Dendritic cell treated with granulocyte-macrophage colony-stimulating factor and Interleukin-4, amounts not matched to agents 40 ng/mL and 50 ng/mL, for 4 days (primary cell): ENCODE measurements around the gene RANBP1.

Experiments
- H3K27ac Mint-ChIP-seq: one replicate; pipeline ENCODE4 v1.8.0; 2022; ENCODE audit warnings: mild to moderate bottlenecking, mixed read lengths
- H3K27me3 Mint-ChIP-seq: one replicate; pipeline ENCODE4 v1.8.0; 2022; ENCODE audit warnings: mild to moderate bottlenecking, mixed read lengths
- H3K36me3 Mint-ChIP-seq: one replicate; pipeline ENCODE4 v1.8.0; 2022; ENCODE audit warnings: low read depth, mixed read lengths
- H3K4me1 Mint-ChIP-seq: one replicate; pipeline ENCODE4 v1.8.0; 2022; ENCODE audit warnings: low read depth, mixed read lengths
- H3K4me3 Mint-ChIP-seq: one replicate; pipeline ENCODE4 v1.8.0; 2022; ENCODE audit warnings: mild to moderate bottlenecking, moderate library complexity, mixed read lengths
- H3K9me3 Mint-ChIP-seq: one replicate; pipeline ENCODE4 v1.8.0; 2022; ENCODE audit warnings: mixed read lengths
- intact Hi-C: fragments of 100-400 bp; cut with micrococcal nuclease; formaldehyde crosslinking; loops from one replicate; pipeline ENCODE4 v1.15.0; 2022

RANBP1 gene

GRCh38 chr22:20149257-20150250 is 33.6 kb downstream of the RANBP1 start:
- Mint-ChIP-seq H3K36me3 (peaks cover 14% of the 10 kb centered on the region), H3K4me1 (no peaks in the 10 kb centered on the region), H3K27me3 (peaks cover 9% of the 10 kb centered on the region), H3K4me3 (no peak overlapping the region), H3K27ac (no peak overlapping the region), H3K9me3 (no peaks in the 10 kb centered on the region)
- intact Hi-C loops, result no loop called here

GRCh38 chr22:20150381-20151275 is 34.7 kb downstream of the RANBP1 start, which contains the start of gene CCDC188:
CCDC188 (minus strand) TSS chr22:20151055; CDS start chr22:20150986, 69 bp downstream.
- Mint-ChIP-seq H3K4me3 (no peak within 1 kb of the TSS), H3K27me3 (peaks cover 11% of the 10 kb centered on the region), H3K36me3 (peaks cover 4% of the 10 kb centered on the region), H3K9me3 (no peaks in the 10 kb centered on the region), H3K4me1 (no peaks in the 10 kb centered on the region), H3K27ac (no peak within 1 kb of the TSS)
- intact Hi-C loops, result no loop called here

- Mint-ChIP-seq H3K27me3 (peaks cover 11% of the 10 kb centered on the region), H3K4me1 (no peaks in the 10 kb centered on the region), H3K4me3 (no peak overlapping the region), H3K36me3 (no peaks in the 10 kb centered on the region), H3K9me3 (no peaks in the 10 kb centered on the region), H3K27ac (no peak overlapping the region)
- intact Hi-C loops, result no loop called here
Measured at GRCh38 chr22:20151276-20151588, 35.3 kb downstream of the RANBP1 start.

GRCh38 chr22:20152464-20152890 is 36.6 kb downstream of the RANBP1 start:
- Mint-ChIP-seq H3K9me3 (no peaks in the 10 kb centered on the region), H3K27me3 (peaks cover 18% of the 10 kb centered on the region), H3K4me3 (no peak overlapping the region), H3K36me3 (no peaks in the 10 kb centered on the region), H3K27ac (no peak overlapping the region), H3K4me1 (no peaks in the 10 kb centered on the region)
- intact Hi-C loops, result no loop called here

- no peaks in the 10 kb centered on the region for H3K36me3 Mint-ChIP-seq
- no peaks in the 10 kb centered on the region for H3K9me3 Mint-ChIP-seq
- H3K4me1 Mint-ChIP-seq, result no peaks in the 10 kb centered on the region
- no peak overlapping the region for H3K27ac Mint-ChIP-seq
- no peak overlapping the region for H3K4me3 Mint-ChIP-seq
- intact Hi-C loops, result no loop called here
- peaks cover 27% of the 10 kb centered on the region for H3K27me3 Mint-ChIP-seq
Measured at GRCh38 chr22:20153945-20154344, 38.0 kb downstream of the RANBP1 start.

- Mint-ChIP-seq H3K9me3 (no peaks in the 10 kb centered on the region), H3K4me3 (no peak overlapping the region), H3K27me3 (peaks cover 34% of the 10 kb centered on the region), H3K4me1 (no peaks in the 10 kb centered on the region), H3K27ac (no peak overlapping the region), H3K36me3 (no peaks in the 10 kb centered on the region)
- intact Hi-C loops, result no loop called here
Measured at GRCh38 chr22:20154602-20155187, 38.8 kb downstream of the RANBP1 start.

GRCh38 chr22:20155330-20156041 is 39.6 kb downstream of the RANBP1 start:
- Mint-ChIP-seq H3K36me3 (no peaks in the 10 kb centered on the region), H3K9me3 (no peaks in the 10 kb centered on the region)
- intact Hi-C loops, result no loop called here

GRCh38 chr22:20156042-20156389 is 40.1 kb downstream of the RANBP1 start:
- Mint-ChIP-seq H3K9me3 (no peaks in the 10 kb centered on the region), H3K27ac (no peak overlapping the region), H3K36me3 (no peaks in the 10 kb centered on the region), H3K27me3 (peaks cover 39% of the 10 kb centered on the region), H3K4me3 (no peak overlapping the region), H3K4me1 (no peaks in the 10 kb centered on the region)
- intact Hi-C loops, result no loop called here

More at GRCh38 chr22:20155330-20156041, 39.6 kb downstream of the RANBP1 start:
- Mint-ChIP-seq H3K4me3 (no peak overlapping the region), H3K27ac (no peak overlapping the region), H3K27me3 (peaks cover 38% of the 10 kb centered on the region), H3K4me1 (no peaks in the 10 kb centered on the region)

GRCh38 chr22:20156611-20157429 is 40.9 kb downstream of the RANBP1 start:
- H3K4me1 Mint-ChIP-seq, result no peaks in the 10 kb centered on the region

GRCh38 chr22:20157430-20158183 is 41.7 kb downstream of the RANBP1 start:
- intact Hi-C loops, result no loop called here
- H3K27ac Mint-ChIP-seq, result no peak overlapping the region
- H3K27me3 Mint-ChIP-seq, result peaks cover 40% of the 10 kb centered on the region
- no peak overlapping the region for H3K4me3 Mint-ChIP-seq
- H3K4me1 Mint-ChIP-seq, result no peaks in the 10 kb centered on the region
- no peaks in the 10 kb centered on the region for H3K36me3 Mint-ChIP-seq
- H3K9me3 Mint-ChIP-seq, result no peaks in the 10 kb centered on the region

More at GRCh38 chr22:20156611-20157429, 40.9 kb downstream of the RANBP1 start:
- H3K27ac Mint-ChIP-seq, result no peak overlapping the region
- peaks cover 42% of the 10 kb centered on the region for H3K27me3 Mint-ChIP-seq
- intact Hi-C loops, result no loop called here
- H3K9me3 Mint-ChIP-seq, result no peaks in the 10 kb centered on the region
- H3K4me3 Mint-ChIP-seq, result no peak overlapping the region
- no peaks in the 10 kb centered on the region for H3K36me3 Mint-ChIP-seq

- H3K36me3 Mint-ChIP-seq, result no peaks in the 10 kb centered on the region
- no peak overlapping the region for H3K4me3 Mint-ChIP-seq
- no peaks in the 10 kb centered on the region for H3K9me3 Mint-ChIP-seq
- H3K4me1 Mint-ChIP-seq, result no peaks in the 10 kb centered on the region
- no peak overlapping the region for H3K27ac Mint-ChIP-seq
- intact Hi-C loops, result no loop called here
- H3K27me3 Mint-ChIP-seq, result peaks cover 40% of the 10 kb centered on the region
Measured at GRCh38 chr22:20158391-20159036, 42.6 kb downstream of the RANBP1 start.

- Mint-ChIP-seq H3K27me3 (peaks cover 37% of the 10 kb centered on the region), H3K4me1 (no peaks in the 10 kb centered on the region), H3K4me3 (no peak overlapping the region), H3K27ac (no peak overlapping the region), H3K9me3 (peaks cover 2% of the 10 kb centered on the region), H3K36me3 (no peaks in the 10 kb centered on the region)
- intact Hi-C loops, result no loop called here
Measured at GRCh38 chr22:20159076-20159475, 43.2 kb downstream of the RANBP1 start.
